ENCODE data around the gene VTA1. TPM values are rescaled to one million over a fixed set of nuclear protein-coding genes. Genes with fewer than 3 reads are reported as not detected.

VTA1 gene
- total RNA-seq, 1 donor from 2014 or later: 34.0 TPM

GRCh38 chr6:142254513-142254912 is 107.5 kb downstream of the VTA1 start:
- Mint-ChIP-seq H3K4me1 (ENCODE audit: low read depth, unreplicated experiment) (no peaks in the 10 kb centered on the region), H3K27ac (ENCODE audit: unreplicated experiment) (no peak overlapping the region), H3K36me3 (ENCODE audit: unreplicated experiment) (no peaks in the 10 kb centered on the region), H3K4me3 (ENCODE audit: unreplicated experiment) (no peak overlapping the region), H3K27me3 (ENCODE audit: unreplicated experiment) (peaks cover 2% of the 10 kb centered on the region), H3K9me3 (ENCODE audit: unreplicated experiment) (no peaks in the 10 kb centered on the region)
- DNase-seq: no peak
- no peak for TF ChIP-seq CTCF (IDR thresholded peaks at IDR 0.05; ENCODE audit: partially characterized antibody, unreplicated experiment)

GRCh38 chr6:142255785-142256184 is 108.7 kb downstream of the VTA1 start:
- H3K27me3 Mint-ChIP-seq (ENCODE audit: unreplicated experiment): peaks cover 2% of the 10 kb centered on the region
- no peak for DNase-seq
- H3K27ac Mint-ChIP-seq (ENCODE audit: unreplicated experiment): no peak overlapping the region
- TF ChIP-seq CTCF (IDR thresholded peaks at IDR 0.05; ENCODE audit: partially characterized antibody, unreplicated experiment): no peak
- H3K4me3 Mint-ChIP-seq (ENCODE audit: unreplicated experiment): no peak overlapping the region
- no peaks in the 10 kb centered on the region for H3K36me3 Mint-ChIP-seq (ENCODE audit: unreplicated experiment)
- no peaks in the 10 kb centered on the region for H3K9me3 Mint-ChIP-seq (ENCODE audit: unreplicated experiment)
- no peaks in the 10 kb centered on the region for H3K4me1 Mint-ChIP-seq (ENCODE audit: low read depth, unreplicated experiment)

- TF ChIP-seq CTCF (IDR thresholded peaks at IDR 0.05; ENCODE audit: partially characterized antibody, unreplicated experiment): no peak
- no peak for DNase-seq
- Mint-ChIP-seq H3K36me3 (ENCODE audit: unreplicated experiment) (no peaks in the 10 kb centered on the region), H3K27me3 (ENCODE audit: unreplicated experiment) (peaks cover 2% of the 10 kb centered on the region), H3K9me3 (ENCODE audit: unreplicated experiment) (no peaks in the 10 kb centered on the region), H3K27ac (ENCODE audit: unreplicated experiment) (no peak overlapping the region), H3K4me1 (ENCODE audit: low read depth, unreplicated experiment) (no peaks in the 10 kb centered on the region), H3K4me3 (ENCODE audit: unreplicated experiment) (no peak overlapping the region)
These were observed 111.2 kb downstream of the VTA1 start for GRCh38 chr6:142258305-142258704.

GRCh38 chr6:142258757-142259156 is 111.7 kb downstream of the VTA1 start:
- Mint-ChIP-seq H3K27me3 (ENCODE audit: unreplicated experiment) (peaks cover 2% of the 10 kb centered on the region), H3K27ac (ENCODE audit: unreplicated experiment) (no peak overlapping the region), H3K4me3 (ENCODE audit: unreplicated experiment) (no peak overlapping the region), H3K36me3 (ENCODE audit: unreplicated experiment) (no peaks in the 10 kb centered on the region), H3K9me3 (ENCODE audit: unreplicated experiment) (no peaks in the 10 kb centered on the region), H3K4me1 (ENCODE audit: low read depth, unreplicated experiment) (no peaks in the 10 kb centered on the region)
- no peak for TF ChIP-seq CTCF (IDR thresholded peaks at IDR 0.05; ENCODE audit: partially characterized antibody, unreplicated experiment)
- DNase-seq: no peak

- Mint-ChIP-seq H3K4me3 (ENCODE audit: unreplicated experiment) (no peak overlapping the region), H3K27ac (ENCODE audit: unreplicated experiment) (no peak overlapping the region), H3K4me1 (ENCODE audit: low read depth, unreplicated experiment) (no peaks in the 10 kb centered on the region), H3K27me3 (ENCODE audit: unreplicated experiment) (peaks cover 2% of the 10 kb centered on the region), H3K9me3 (ENCODE audit: unreplicated experiment) (no peaks in the 10 kb centered on the region), H3K36me3 (ENCODE audit: unreplicated experiment) (no peaks in the 10 kb centered on the region)
- no peak for TF ChIP-seq CTCF (IDR thresholded peaks at IDR 0.05; ENCODE audit: partially characterized antibody, unreplicated experiment)
- no peak for DNase-seq
These were observed 113.7 kb downstream of the VTA1 start for GRCh38 chr6:142260748-142261147.

Measured in glutamatergic neuron (in vitro differentiated cells).